ENCODE results near the gene GALNT3. TPM values are rescaled to one million over a fixed set of nuclear protein-coding genes. Genes with fewer than 3 reads are reported as not detected.

Gene GALNT3
- total RNA-seq, 2 experiments from 2014 or later: 27.7 to 28.0 TPM

- DNase-seq: no peak
- POLR2A ChIA-PET: no interaction called here
- Mint-ChIP-seq H3K36me3 (ENCODE audit: low read depth) (no peaks in the 10 kb centered on the region), H3K9me3 (no peaks in the 10 kb centered on the region), H3K27me3 (peaks cover 19% of the 10 kb centered on the region), H3K4me1 (no peaks in the 10 kb centered on the region), H3K4me3 (no peak overlapping the region), H3K27ac (no peak overlapping the region)
- CTCF ChIA-PET: no interaction called here
Measured at GRCh38 chr2:165699946-165700345, 94.1 kb downstream of the GALNT3 start.

DNA sequence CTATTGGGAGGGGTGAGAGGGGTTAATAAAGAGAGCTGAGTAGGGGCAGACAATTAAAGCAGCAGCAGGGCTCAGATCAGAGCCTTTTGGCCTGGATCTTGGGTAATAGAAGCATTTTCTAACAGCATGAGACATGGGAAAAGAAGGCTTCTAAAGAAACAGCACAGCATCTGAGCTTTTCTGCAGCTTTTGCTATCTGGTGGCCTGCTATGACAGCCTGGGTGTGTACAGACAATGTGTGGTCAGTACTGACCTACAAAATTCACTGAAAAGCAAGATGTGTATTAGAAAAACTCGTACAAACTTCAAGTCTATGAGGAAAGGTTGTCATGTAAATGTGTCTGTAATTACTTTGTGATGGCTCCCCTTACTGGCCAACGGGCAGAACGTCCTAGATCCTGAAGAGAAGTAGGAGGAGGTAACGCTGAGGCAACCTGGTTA, 95.6 kb downstream of the GALNT3 start:
- no peak overlapping the region for H3K4me3 Mint-ChIP-seq
- no peaks in the 10 kb centered on the region for H3K9me3 Mint-ChIP-seq
- no peak for DNase-seq
- POLR2A ChIA-PET: no interaction called here
- CTCF ChIA-PET: no interaction called here
- H3K27ac Mint-ChIP-seq: no peak overlapping the region
- no peaks in the 10 kb centered on the region for H3K36me3 Mint-ChIP-seq (ENCODE audit: low read depth)
- no peaks in the 10 kb centered on the region for H3K4me1 Mint-ChIP-seq
- H3K27me3 Mint-ChIP-seq: peaks cover 19% of the 10 kb centered on the region

GRCh38 chr2:165697748-165698443, 96.2 kb downstream of the GALNT3 start:
- CTCF ChIA-PET: interaction anchor here (1.2 kb wide), 1 partner anchor 297 kb away, joined by 4 read pairs; no protein-coding TSS in a partner anchor
- H3K27ac Mint-ChIP-seq: no peak overlapping the region

More at GRCh38 chr2:165697748-165698443, 96.2 kb downstream of the GALNT3 start:
- H3K36me3 Mint-ChIP-seq (ENCODE audit: low read depth): no peaks in the 10 kb centered on the region
- H3K4me1 Mint-ChIP-seq: no peaks in the 10 kb centered on the region
- no peak overlapping the region for H3K4me3 Mint-ChIP-seq
- no peaks in the 10 kb centered on the region for H3K9me3 Mint-ChIP-seq
- peaks cover 19% of the 10 kb centered on the region for H3K27me3 Mint-ChIP-seq
- POLR2A ChIA-PET: no interaction called here
- no peak for DNase-seq

Other genes with a start within 250 kb of the GALNT3 start
- 10 to 100 TPM; 16.5 to 17.1 TPM for gene TTC21B, start 159.5 kb upstream of the GALNT3 start, total RNA-seq